CD4-positive, alpha-beta T cell treated with Interferon gamma for 1 hour (primary cell): ENCODE results near the gene CCDC78.
"Not testable (repeated sequence)": the region's sequence is repeated elsewhere in the genome, so short reads cannot be mapped to it uniquely, and the experiment has no call there.

ENCODE experiments used
- DNase-seq: peaks from one replicate; pipeline ENCODE4 v3.0.0-alpha.2; 2020

The CCDC78 gene

DNA sequence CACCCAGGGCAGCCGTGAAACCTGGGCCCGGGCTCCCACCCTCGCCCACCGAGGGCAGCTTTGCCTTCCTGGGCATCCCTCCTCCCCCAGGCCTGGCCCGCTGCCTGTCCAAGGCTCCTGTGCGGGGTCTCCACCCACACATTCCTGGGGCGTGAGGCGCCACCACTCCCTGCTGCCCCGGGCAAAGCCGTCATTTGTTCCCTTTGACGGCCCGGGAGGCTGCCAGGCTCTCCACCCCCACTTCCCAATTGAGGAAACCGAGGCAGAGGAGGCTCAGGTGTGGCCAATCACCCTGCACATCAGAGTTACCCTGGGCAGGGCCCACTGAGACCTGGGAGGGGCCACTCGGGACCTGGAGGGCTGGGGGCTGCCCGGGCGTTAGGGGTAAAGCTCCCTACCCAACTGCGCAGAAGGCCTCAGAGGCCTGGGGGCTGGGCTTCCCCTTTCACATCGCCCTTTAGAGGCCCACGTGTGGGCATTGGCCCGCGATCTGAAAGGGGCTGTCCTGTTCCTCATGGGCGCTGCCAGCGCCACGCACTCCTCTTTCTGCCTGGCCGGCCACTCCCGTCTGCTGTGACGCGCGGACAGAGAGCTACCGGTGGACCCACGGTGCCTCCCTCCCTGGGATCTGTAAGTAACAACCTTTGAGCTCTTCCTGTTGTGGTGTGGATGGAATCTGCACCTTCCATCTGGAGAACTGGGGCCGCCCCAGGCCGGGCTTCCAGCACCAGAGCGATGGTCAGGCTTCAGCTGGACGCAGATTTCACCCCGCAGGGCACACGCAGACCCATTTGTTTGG, 34.5 kb upstream of the CCDC78 start, which contains the start of gene MSLN:
MSLN (plus strand) TSS at position 190 of the 799 bp plus-strand sequence. CDS start 1,947 bp downstream, outside the sequence.
- DNase-seq, result no peak

DNA sequence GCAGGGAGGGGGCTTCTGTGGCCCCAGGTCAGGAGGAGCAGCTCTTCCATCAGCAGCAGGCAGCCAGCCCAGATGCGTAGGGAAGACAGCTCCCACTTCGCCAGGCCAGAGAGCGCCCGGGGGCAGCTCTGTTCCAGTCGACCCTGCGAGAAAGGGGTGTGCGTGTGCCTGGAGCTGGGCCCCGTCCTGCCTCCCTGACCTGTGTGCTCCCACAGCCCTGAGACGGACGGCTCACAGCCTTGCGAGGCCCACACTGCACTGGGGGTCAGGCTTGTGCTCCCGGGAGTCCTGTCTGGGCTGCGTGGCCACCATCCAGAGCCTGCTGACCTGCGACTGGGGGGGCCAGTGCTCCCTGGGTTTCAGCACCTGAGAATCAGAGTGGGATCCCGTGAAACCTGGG, 33.8 kb upstream of the CCDC78 start:
- no peak for DNase-seq

DNA sequence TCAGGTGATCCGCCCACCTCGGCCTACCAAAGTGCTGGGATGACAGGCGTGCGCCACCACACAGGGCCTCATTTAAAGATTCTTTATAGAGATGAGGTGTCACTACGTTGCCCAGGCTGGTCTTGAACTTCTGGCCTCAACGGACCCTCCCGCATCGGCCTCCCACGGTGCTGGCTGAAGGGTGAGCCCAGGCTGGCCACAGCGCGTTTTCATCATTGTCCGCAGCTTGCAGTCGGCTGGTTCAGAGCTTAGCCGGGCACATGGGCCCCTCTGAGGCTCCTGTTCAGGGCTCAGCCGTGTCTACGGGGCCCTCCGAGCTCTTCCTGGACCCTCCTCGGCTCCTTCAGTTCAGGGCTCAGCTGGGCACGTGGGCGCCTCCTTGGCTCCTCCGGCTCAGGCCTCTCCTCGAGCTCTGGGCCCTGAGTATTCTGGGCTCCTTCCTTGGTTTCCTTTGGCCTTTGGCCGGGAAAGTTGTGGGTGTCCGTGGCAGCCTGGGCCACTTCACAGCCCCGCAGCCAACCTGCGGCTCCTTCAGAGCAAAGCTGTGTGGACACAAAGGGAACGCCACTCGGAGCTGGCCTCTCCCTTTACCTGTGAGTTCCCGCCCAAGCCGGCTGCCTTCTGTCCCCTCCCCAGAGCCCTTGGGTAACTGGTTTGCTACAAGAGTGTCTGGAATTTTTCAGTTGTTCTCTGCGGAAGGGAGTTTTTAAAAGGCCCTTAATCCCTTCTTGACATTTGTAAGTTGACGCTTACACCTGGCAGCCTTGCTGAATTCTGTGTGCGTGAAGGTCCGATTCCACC, 33.1 kb upstream of the CCDC78 start:
- DNase-seq, result no peak

GRCh38 chr16:756428-756827, 30.2 kb upstream of the CCDC78 start:
- no peak for DNase-seq

- no peak for DNase-seq
Observed at GRCh38 chr16:754656-755055, 28.4 kb upstream of the CCDC78 start.

DNA sequence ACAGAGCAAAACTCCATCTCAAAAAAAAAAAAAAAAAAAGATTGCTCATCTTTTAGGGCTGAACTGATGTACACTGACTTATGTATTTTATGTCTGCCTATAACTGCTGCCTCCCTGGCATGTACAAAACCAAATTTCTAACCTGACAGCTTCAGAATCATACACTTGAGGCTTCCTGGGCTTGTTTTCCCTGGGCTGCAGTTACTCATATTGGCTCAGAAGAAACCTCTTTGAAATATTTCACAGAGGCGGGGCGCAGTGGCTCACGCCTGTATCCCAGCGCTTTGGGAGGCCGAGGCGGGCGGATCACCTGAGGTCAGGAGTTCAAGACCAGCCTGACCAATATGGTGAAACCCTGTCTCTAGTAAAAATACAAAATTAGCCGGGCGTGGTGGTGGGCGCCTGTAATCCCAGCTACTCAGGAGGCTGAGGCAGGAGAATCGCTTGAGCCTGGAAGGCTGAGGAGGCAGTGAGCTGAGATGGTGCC, 27.9 kb upstream of the CCDC78 start:
- not testable (repeated sequence) for DNase-seq

- no peak for DNase-seq
Observed at GRCh38 chr16:752007-752312, 25.7 kb upstream of the CCDC78 start.

DNA sequence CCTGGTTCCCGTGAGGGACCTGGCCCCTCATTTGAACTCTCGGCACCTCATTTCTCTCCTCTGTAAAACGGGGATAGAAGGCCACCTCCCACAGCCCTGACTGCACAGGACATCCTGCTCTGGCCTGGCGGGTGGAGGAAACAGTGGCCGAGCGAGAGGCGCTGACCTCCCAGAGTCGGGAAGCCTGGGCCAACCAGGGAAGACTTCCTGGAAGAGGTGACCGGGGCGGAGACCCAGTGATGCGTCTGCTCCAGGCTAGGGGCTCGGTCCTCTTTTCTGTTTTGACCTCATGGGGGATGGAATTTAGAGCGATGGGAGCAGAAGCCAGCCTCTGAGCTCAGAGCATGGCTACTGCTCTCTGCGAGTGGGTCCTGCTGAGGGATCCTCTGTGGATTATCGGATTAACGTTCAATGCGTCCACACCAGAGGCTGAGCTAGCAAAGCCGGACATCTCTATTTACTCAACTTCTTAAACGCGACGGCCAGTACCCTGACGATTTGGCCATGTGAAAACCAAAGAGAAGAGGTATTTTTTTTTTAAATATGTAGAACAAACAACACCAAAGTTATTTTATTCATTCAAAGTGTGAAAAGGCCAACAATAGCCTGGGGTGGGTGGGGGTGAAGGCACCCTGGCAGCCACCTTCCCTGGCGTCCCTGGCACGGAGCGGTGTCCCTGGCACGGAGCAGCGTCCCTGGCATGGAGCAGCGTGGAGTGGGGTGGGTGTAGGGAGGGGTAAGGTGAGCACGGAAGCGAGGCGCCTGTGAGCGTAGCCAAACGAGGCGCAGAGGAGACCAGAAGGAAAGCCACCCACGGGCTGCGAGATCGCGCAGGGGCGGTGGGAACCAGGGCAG, 25.1 kb upstream of the CCDC78 start:
- no peak for DNase-seq

GRCh38 chr16:750485-750884, 24.2 kb upstream of the CCDC78 start:
- no peak for DNase-seq

- DNase-seq, result no peak
Observed at GRCh38 chr16:749010-749409, 22.8 kb upstream of the CCDC78 start.

- DNase-seq, result no peak
Observed at GRCh38 chr16:747978-748746, 21.9 kb upstream of the CCDC78 start.

DNA sequence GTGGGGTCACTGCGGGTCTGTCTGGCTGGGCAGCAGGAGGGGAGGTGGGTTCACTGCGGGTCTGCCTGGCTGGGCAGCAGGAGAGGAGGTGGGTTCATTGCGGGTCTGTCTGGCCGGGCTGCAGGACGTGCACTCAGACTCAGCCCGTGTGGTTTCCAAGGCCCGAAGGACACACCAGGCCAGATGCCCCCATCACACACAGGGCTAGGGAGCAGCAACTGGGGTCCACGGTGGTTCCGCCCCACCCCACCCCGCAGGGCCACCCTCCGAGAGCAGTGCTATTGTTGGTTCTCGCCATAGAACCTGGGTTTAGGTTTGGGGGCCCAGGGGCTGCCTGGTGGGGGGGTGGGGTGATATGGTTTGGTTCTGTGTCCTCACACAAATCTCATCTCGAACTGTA, 20.4 kb upstream of the CCDC78 start:
- DNase-seq, result no peak

DNA sequence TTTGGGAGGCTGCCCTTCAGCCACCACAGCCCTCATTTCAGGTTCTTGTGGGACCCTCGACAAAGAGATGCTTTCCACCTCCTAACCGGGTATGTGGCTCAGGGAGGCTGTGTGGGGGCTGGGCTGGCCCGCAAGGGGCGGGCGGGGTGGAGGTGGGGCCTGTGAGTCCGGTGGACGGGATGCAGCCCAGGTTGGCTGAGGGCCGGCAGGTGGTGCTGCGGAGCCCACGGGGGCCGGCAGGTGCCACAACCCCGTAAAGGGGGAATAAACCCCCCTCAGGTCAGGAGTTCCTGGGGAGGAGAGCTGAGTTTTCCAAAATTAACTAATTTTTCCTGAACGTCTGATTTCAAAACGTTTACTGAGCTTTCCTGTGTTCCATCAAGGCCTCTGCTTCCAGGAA, 19.5 kb upstream of the CCDC78 start:
- no peak for DNase-seq

DNA sequence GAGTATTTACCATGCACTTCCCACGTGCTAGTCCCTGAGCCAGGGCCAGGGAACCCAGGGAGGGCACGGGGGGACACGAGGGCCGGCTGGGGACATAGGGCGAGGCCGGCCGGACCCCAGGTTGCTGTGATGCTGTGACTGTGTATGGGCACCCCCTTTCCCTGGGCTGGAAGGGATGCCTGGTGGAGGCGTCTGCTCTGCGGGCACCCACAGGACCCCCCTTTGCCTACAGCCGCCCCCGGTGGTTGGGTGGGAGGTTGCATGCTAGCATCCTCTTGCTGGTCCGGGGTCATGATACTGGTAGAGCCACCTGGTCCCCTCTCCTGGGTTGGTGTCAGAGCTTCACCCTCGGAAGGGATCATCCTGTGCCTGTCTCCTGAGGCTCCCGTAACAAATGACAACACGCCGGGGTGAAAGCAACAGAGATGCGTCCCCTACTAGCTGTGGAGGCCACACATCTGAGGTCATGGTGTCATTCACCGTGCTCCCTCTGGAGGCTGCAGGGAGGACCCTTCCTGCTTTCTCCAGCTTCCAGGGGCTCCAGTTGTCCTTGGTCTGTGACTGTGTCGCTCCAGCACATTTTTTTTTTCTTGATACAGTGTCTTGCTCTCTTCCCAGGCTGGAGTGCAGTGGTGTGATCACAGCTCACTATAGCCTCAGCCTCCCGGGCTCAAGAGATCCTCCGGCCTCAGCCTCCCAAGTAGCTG, 17.7 kb upstream of the CCDC78 start:
- DNase-seq, result no peak

- DNase-seq, result not testable (repeated sequence)
Observed at GRCh38 chr16:742894-743293, 16.7 kb upstream of the CCDC78 start.

- DNase-seq, result no peak
Observed at GRCh38 chr16:741986-742629, 15.9 kb upstream of the CCDC78 start.

DNA sequence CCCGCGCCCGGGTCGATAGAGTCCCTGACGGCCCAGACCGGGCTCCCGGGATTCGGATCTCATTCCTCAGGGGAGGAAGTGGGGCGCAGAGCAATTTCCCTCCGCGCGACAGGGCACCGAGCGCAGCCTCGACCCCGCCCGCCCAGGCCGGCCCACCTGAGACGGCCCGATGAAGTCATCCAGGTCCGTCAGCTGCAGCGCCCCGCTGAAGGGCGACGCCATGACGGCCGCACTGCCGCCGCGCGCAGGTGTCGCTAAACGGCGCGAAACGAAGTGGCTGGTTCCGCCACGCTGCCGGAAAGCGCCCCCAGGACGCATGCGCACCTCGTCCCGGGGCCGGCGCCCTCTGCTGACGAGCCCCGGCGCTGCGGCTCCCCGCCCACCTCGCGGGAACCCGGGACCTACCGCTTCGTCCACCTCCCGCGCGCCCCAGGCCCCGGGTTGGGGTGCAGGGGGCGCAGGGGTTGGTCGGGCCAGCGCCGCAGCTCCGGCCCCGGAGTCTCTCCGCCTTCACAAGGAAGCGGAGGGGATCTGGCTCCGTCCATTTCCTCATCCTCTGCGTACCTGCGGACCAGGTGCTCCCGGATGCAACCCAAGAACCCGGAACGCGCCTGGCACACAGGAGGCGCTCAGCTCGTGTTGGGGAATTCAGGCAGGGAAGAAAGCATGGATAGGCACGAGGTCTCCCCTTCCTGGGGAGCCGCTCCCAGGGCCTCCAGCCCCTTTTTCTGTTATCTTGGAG, 14.7 kb upstream of the CCDC78 start, which contains the start of gene CIAO3:
CIAO3 (minus strand) TSS at position 234 of the 742 bp plus-strand sequence; CDS start at position 222, 12 bp downstream.
- DNase-seq, result peak; percentile 87

DNA sequence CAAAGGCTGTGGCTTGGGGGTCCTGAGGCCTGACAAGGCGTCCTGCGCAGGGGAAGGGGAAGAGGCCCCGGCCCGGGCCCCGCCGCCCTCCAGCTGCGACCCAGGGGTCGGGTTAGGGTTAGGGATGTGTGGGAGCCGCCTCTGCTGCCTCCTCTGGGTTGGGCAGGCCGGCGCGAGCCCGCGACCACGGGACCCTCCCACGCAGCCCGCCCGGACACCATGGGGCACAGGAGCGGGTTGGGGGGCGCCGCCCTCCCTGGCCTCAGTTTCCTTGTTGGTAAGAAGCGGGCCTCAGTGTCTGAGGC, 14.2 kb upstream of the CCDC78 start:
- no peak for DNase-seq

- DNase-seq, result no peak
Observed at GRCh38 chr16:739560-740458, 13.6 kb upstream of the CCDC78 start.
